EH (cell line): ENCODE results near the gene CCNC.
A peak's percentile ranks its signal among the peaks of the same experiment; 100 is the strongest.

ENCODE experiments used
- DNase-seq: peaks from one replicate; pipeline ENCODE4 v3.0.0-alpha.2; 2015; ENCODE audit warnings: low read depth

Gene CCNC

GRCh38 chr6:99568103-99568933, at the start of gene CCNC:
Gene CCNC (minus strand): TSS chr6:99568660. CDS start chr6:99568527, 133 bp downstream.
- DNase-seq: peak; percentile 96

- DNase-seq: no peak
Measured at GRCh38 chr6:99617131-99617530, 48.7 kb upstream of the CCNC start.

GRCh38 chr6:99614430-99615186, 46.1 kb upstream of the CCNC start:
- no peak for DNase-seq

GRCh38 chr6:99613705-99614429, 45.4 kb upstream of the CCNC start:
- DNase-seq: peak; percentile 23

GRCh38 chr6:99613409-99613704, 44.9 kb upstream of the CCNC start:
- peak; percentile 27 for DNase-seq

GRCh38 chr6:99612551-99613408, 44.3 kb upstream of the CCNC start:
- DNase-seq: no peak

- DNase-seq: no peak
Measured at GRCh38 chr6:99611148-99611547, 42.7 kb upstream of the CCNC start.

GRCh38 chr6:99609905-99610489, 41.5 kb upstream of the CCNC start:
- DNase-seq: no peak

GRCh38 chr6:99608886-99609482, 40.5 kb upstream of the CCNC start:
- DNase-seq: no peak

- DNase-seq: no peak
Measured at GRCh38 chr6:99608059-99608885, 39.8 kb upstream of the CCNC start.

GRCh38 chr6:99607416-99608036, 39.1 kb upstream of the CCNC start:
- no peak for DNase-seq

- no peak for DNase-seq
Measured at GRCh38 chr6:99606656-99607415, 38.4 kb upstream of the CCNC start, which contains the start of gene PRDM13. Gene PRDM13 (plus strand): TSS chr6:99606833. CDS start chr6:99607035, 202 bp downstream.

- DNase-seq: no peak
Measured at GRCh38 chr6:99605911-99606655, 37.6 kb upstream of the CCNC start.

GRCh38 chr6:99605074-99605734, 36.7 kb upstream of the CCNC start:
- no peak for DNase-seq

GRCh38 chr6:99604166-99605073, 36.0 kb upstream of the CCNC start:
- DNase-seq: no peak

- peak; percentile 38 for DNase-seq
Measured at GRCh38 chr6:99603421-99604165, 35.1 kb upstream of the CCNC start.
